GM12878 (cell line): ENCODE results near the gene USP34. TPM values are rescaled to one million over a fixed set of nuclear protein-coding genes. Genes with fewer than 3 reads are reported as not detected.
"Not testable (repeated sequence)": the region's sequence is repeated elsewhere in the genome, so short reads cannot be mapped to it uniquely, and the experiment has no call there.

Experiments
- ATAC-seq: fragments of 200-7000 bp; cut with Tn5 transposase; 3 replicates; pipeline ENCODE4 v1.9.1; 2020; ENCODE audit warnings: mild to moderate bottlenecking, moderate library complexity
- BruUV-seq: library from RNA; stranded (reverse); fragments of 400-500 nt; replicated peaks from 2 replicates; lab custom pipeline; 2021; lab: Mats Ljungman, UMichigan
- CTCF ChIA-PET: fragments of 300-600 bp; sonication (Branson Sonifier 250); formaldehyde crosslinking; extraction: SDS; loops from one replicate; lab custom pipeline; 2021; ENCODE audit warnings: inconsistent platforms; lab: Yijun Ruan, JAX
- POLR2A ChIA-PET: fragments of 350-600 bp; formaldehyde crosslinking; extraction: SDS; loops from one replicate; lab custom pipeline; 2021; ENCODE audit warnings: inconsistent platforms; lab: Charles Lee
- RAD21 ChIA-PET: fragments of 300-600 bp; sonication (Branson Sonifier 250); formaldehyde crosslinking; loops from one replicate; lab custom pipeline; 2023; ENCODE audit warnings: antibody characterized with exemption; ENCODE audit not compliant: unreplicated experiment; lab: Charles Lee
- SMC1A ChIA-PET: fragments of 300-600 bp; sonication (Branson Sonifier 250); formaldehyde crosslinking; loops from one replicate; lab custom pipeline; 2023; ENCODE audit not compliant: unreplicated experiment, uncharacterized antibody; lab: Charles Lee
- DNase-seq: peaks from one replicate; pipeline ENCODE4 v3.0.0-alpha.2; 2011; ENCODE audit warnings: low read depth, low spot score
- FAIRE-seq: peaks from 3 replicates; lab custom pipeline; 2011; peaks lifted over from hg19 to GRCh38; lab: Jason Lieb, UNC
- H2AFZ ChIP-seq: 2 replicates; pipeline ENCODE4 v1.6.0; 2011; ENCODE audit warnings: low read depth, low read length, control low read depth; ENCODE audit not compliant: control insufficient read depth
- H3K27ac ChIP-seq: 2 replicates; pipeline ENCODE4 v1.5.1; 2011; ENCODE audit warnings: control low read depth; ENCODE audit not compliant: control insufficient read depth, insufficient read depth
- H3K27me3 ChIP-seq, 2 experiments: replicated peaks in 1 of 2; 2 replicates each; pipeline versions ENCODE4 v1.6.0 to v1.6.1; 2011; ENCODE audit warnings: low read length in 1 of 2; ENCODE audit not compliant: control insufficient read depth in 2 of 2, insufficient read depth in 2 of 2
- H3K36me3 ChIP-seq, 2 experiments: 2 replicates each; pipeline ENCODE4 v1.5.1; 2011; ENCODE audit warnings: low read length in 1 of 2; ENCODE audit not compliant: control insufficient read depth in 2 of 2, insufficient read depth in 2 of 2
- H3K4me1 ChIP-seq: 2 replicates; pipeline ENCODE4 v1.6.1; 2011; ENCODE audit warnings: mild to moderate bottlenecking, low read length, moderate library complexity, mixed read lengths; ENCODE audit not compliant: control insufficient read depth, insufficient read depth
- H3K4me2 ChIP-seq: 2 replicates; pipeline ENCODE4 v1.6.0; 2011; ENCODE audit warnings: control low read depth; ENCODE audit not compliant: control insufficient read depth, insufficient read depth
- H3K4me3 ChIP-seq: fragments of 200-600 bp; sonication (generic); 2 replicates; pipeline ENCODE4 v1.5.1; 2016
- H3K79me2 ChIP-seq: 2 replicates; pipeline ENCODE4 v1.6.0; 2011; ENCODE audit warnings: low read length; ENCODE audit not compliant: control insufficient read depth, insufficient read depth
- H3K9ac ChIP-seq: 2 replicates; pipeline ENCODE4 v1.8.0; 2011; ENCODE audit warnings: low read length, control low read depth, mixed read lengths; ENCODE audit not compliant: control insufficient read depth, insufficient read depth
- H3K9me3 ChIP-seq: replicated peaks from 3 replicates; pipeline ENCODE4 v1.5.1; 2011; ENCODE audit warnings: mild to moderate bottlenecking, low read length; ENCODE audit not compliant: control insufficient read depth, insufficient read depth
- H4K20me1 ChIP-seq: 2 replicates; pipeline ENCODE4 v1.6.0; 2011; ENCODE audit not compliant: control insufficient read depth, insufficient read depth
- GATAD2B ChIP-seq: fragments of 450-650 bp; conservative IDR thresholded peaks from 2 replicates; pipeline ENCODE4 v1.6.1; 2017; ENCODE audit warnings: low read depth, mild to moderate bottlenecking, moderate library complexity
- JUNB ChIP-seq: IDR thresholded peaks from 2 replicates; pipeline ENCODE4 v1.6.1; 2016; ENCODE audit warnings: antibody characterized with exemption, mild to moderate bottlenecking
- KLF5 ChIP-seq: fragments of 450-650 bp; IDR thresholded peaks from 2 replicates; pipeline ENCODE4 v1.6.1; 2014; ENCODE audit warnings: mild to moderate bottlenecking; ENCODE audit not compliant: partially characterized antibody
- TAF1 ChIP-seq: IDR thresholded peaks from 2 replicates; pipeline ENCODE4 v1.6.1; 2011; ENCODE audit warnings: mild to moderate bottlenecking, low read depth, low read length, borderline replicate concordance
- TBL1XR1 ChIP-seq: IDR thresholded peaks from 2 replicates; pipeline ENCODE4 v1.6.1; 2012; ENCODE audit warnings: low read depth, low read length, improper control_type of control experiment
- TCF3 ChIP-seq: IDR thresholded peaks from 2 replicates; pipeline ENCODE4 v1.6.1; 2012; ENCODE audit warnings: low read depth, mild to moderate bottlenecking, low read length, borderline replicate concordance; ENCODE audit not compliant: insufficient read depth
- ZNF217 ChIP-seq: fragments of 450-650 bp; IDR thresholded peaks from 2 replicates; pipeline ENCODE4 v1.6.1; 2017; ENCODE audit warnings: antibody characterized with exemption, mild to moderate bottlenecking
- whole genome bisulfite sequencing: methylation state at CpG from one replicate; pipeline ENCODE4 v1.1.6; 2016; ENCODE audit warnings: low lambda C conversion rate; ENCODE audit not compliant: insufficient replicate concordance, insufficient coverage; ENCODE audit errors: missing lambda C conversion rate; 5-methylcytosine and 5-hydroxymethylcytosine counted together
- in situ Hi-C: fragments of 300-500 bp; cut with MboI; formaldehyde crosslinking; loops from 9 replicates; pipeline ENCODE4 v1.14.3; 2018; ENCODE audit warnings: mixed read lengths
- intact Hi-C: fragments of 100-400 bp; cut with micrococcal nuclease; formaldehyde crosslinking; loops from one replicate; pipeline ENCODE4 v1.14.2; 2022; ENCODE audit not compliant: unreplicated experiment
- polyA plus RNA-seq, 11 experiments: library from polyadenylated mRNA; depleted of rRNA in 4 of 11; unstranded in 6 of 11; stranded (reverse) in 5 of 11; fragments of >200 nt; fragmentation: Nextera tagmentation in 4 of 11; fragmentation: Illumina TruSeq in 1 of 11; extraction: Ambion mirVana in 4 of 11; extraction: Trizol in 1 of 11; gene quantifications; 1 replicate in 1 of 11; 2 replicates in 10 of 11; pipeline versions ENCODE4 v1.2.1 to v1.2.3, GENCODE V29; 2011 to 2016; ENCODE audit warnings: inconsistent platforms in 2 of 11, missing spikeins in 2 of 11, low read depth in 1 of 11
- total RNA-seq, 4 experiments: library from RNA; depleted of rRNA in 3 of 4; stranded (reverse); fragments of >200 nt in 3 of 4; fragmentation: Illumina TruSeq in 1 of 4; extraction: Trizol in 1 of 4; gene quantifications; 2 replicates each; pipeline versions ENCODE4 v1.2.1 to v1.2.3, GENCODE V29; 2013 to 2021

Gene USP34
- total and polyA plus RNA-seq, 10 of the 15 experiments (the other 5 are each of a cell fraction or from before 2014, with no cell fraction given), result 26.2 to 106 (median 62.1) TPM

DNA sequence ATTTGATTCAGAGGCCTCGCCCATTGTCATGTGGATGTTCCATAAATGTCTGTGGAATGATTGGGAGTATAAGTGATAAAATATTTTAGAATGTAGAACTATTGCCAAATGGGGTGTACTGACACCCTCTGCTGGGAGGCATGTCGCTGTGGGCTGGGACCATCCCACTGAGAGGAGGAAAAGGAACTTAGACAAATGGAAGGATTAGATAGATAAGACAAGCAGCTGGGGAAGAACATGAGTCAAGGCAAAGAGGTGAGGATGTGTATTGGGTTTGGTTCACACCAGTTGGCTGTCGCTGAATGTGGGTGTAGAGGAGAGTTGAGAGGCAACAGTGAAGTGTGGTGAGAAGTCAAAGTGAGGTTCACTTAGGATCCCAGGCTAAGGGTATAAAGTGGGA lies 304.9 kb downstream of the USP34 start:
- in situ Hi-C loops, result no loop called here
- Histone ChIP-seq H3K9me3 (no peaks in the 10 kb centered on the region), H3K36me3 (peaks cover 0 to 3% of the 10 kb centered on the region in 2 experiments; a peak in 1 of 4 replicates), H3K27ac (no peak overlapping the region), H2AFZ (no peak overlapping the region), H3K4me2 (no peak overlapping the region), H3K27me3 (no peaks in the 10 kb centered on the region), H3K4me3 (no peak overlapping the region), H3K9ac (no peak overlapping the region), H3K4me1 (no peaks in the 10 kb centered on the region), H4K20me1 (no peaks in the 10 kb centered on the region), H3K79me2 (no peaks in the 10 kb centered on the region)
- no peak for ATAC-seq
- no TSS peak for BruUV-seq
- TF ChIP-seq ZNF217, result no peak
- TF ChIP-seq GATAD2B, result no peak
- no peak for TF ChIP-seq TCF3
- TF ChIP-seq TAF1, result no peak
- no peak for TF ChIP-seq TBL1XR1
- TF ChIP-seq KLF5, result no peak
- no peak for TF ChIP-seq JUNB
- WGBS, result 96% methylated on average over 3 of the region's 3 CpGs
- intact Hi-C loops, result no loop called here
- ChIA-PET POLR2A (no interaction called here), RAD21 (no interaction called here), CTCF (interaction anchor here (2.0 kb wide), 1 partner anchor 493 kb away, joined by 5 read pairs; no protein-coding TSS in a partner anchor), SMC1A (no interaction called here)
- FAIRE-seq, result no peak
- DNase-seq, result no peak

- WGBS, result 90% methylated on average over 7 of the region's 7 CpGs
- H3K4me1 ChIP-seq, H3K27me3 ChIP-seq, POLR2A ChIA-PET, intact Hi-C loops, DNase-seq, in situ Hi-C loops, H3K4me3 ChIP-seq, H3K36me3 ChIP-seq, H2AFZ ChIP-seq, BruUV-seq, ATAC-seq, H3K27ac ChIP-seq, H3K9me3 ChIP-seq, RAD21 ChIA-PET, H4K20me1 ChIP-seq, FAIRE-seq, H3K4me2 ChIP-seq, H3K9ac ChIP-seq, H3K79me2 ChIP-seq: not testable (repeated sequence)
- CTCF ChIA-PET, result interaction anchor here (2.0 kb wide), 1 partner anchor 494 kb away, joined by 5 read pairs; no protein-coding TSS in a partner anchor
- SMC1A ChIA-PET, result interaction anchor here (1.2 kb wide), 1 partner anchor 29 kb away, joined by 3 read pairs; no protein-coding TSS in a partner anchor
Observed at GRCh38 chr2:61165082-61165481, 305.8 kb downstream of the USP34 start.
